Thyroid gland (tissue), 4 donors: ENCODE data around the gene ARMH3. TPM values are rescaled to one million over a fixed set of nuclear protein-coding genes. Genes with fewer than 3 reads are reported as not detected.

Experiments used
- DNase-seq, 2 donors: peaks; one replicate each; pipeline ENCODE4 v3.0.0-alpha.2; 2019
- H3K27ac ChIP-seq, 3 donors: fragments of 200-600 bp; sonication (generic); 1 replicate in 2 of 3; 2 replicates in 1 of 3; pipeline ENCODE4 v1.5.1; 2016 to 2019; ENCODE audit warnings: mild to moderate bottlenecking in 1 of 3, moderate library complexity in 1 of 3
- H3K27me3 ChIP-seq: fragments of 200-600 bp; sonication (generic); one replicate; pipeline ENCODE4 v1.5.1; 2019
- H3K36me3 ChIP-seq, 2 donors: fragments of 200-600 bp; sonication (generic); one replicate each; pipeline ENCODE4 v1.5.1; 2016 to 2019
- H3K4me1 ChIP-seq, 2 donors: fragments of 200-600 bp; sonication (generic); one replicate each; pipeline ENCODE4 v1.5.1; 2017 to 2019
- H3K4me3 ChIP-seq, 3 donors: fragments of 200-600 bp; sonication (generic); replicated peaks in 1 of 3; 1 replicate in 2 of 3; 2 replicates in 1 of 3; pipeline ENCODE4 v1.5.1; 2016; ENCODE audit warnings: mild to moderate bottlenecking in 1 of 3
- H3K9me3 ChIP-seq: fragments of 200-600 bp; sonication (generic); one replicate; pipeline ENCODE4 v1.5.1; 2017
- POLR2A ChIP-seq, 2 donors: fragments of 450-650 bp; IDR thresholded peaks; one replicate each; pipeline ENCODE4 v1.6.1; 2017; ENCODE audit warnings: antibody characterized with exemption in 2 of 2, mild to moderate bottlenecking in 2 of 2, moderate library complexity in 1 of 2
- WGBS, 2 donors: methylation state at CpG; one replicate each; pipeline ENCODE4 v1.1.5; 2017; 5-methylcytosine and 5-hydroxymethylcytosine counted together
- intact Hi-C: fragments of 100-400 bp; cut with DNase I; formaldehyde crosslinking; loops from one replicate; pipeline ENCODE4 v1.15.1; 2023
- total RNA-seq, 4 donors: library from RNA; depleted of rRNA; stranded (reverse); fragments of >200 nt; gene quantifications; one replicate each; pipeline ENCODE4 v1.2.3, GENCODE V29; 2016
- TF ChIP-seq, protein P1 (sequence below), 6 experiments: fragments of 200-600 bp in 3 of 6; fragments of 450-650 bp in 3 of 6; sonication (generic) in 3 of 6; IDR thresholded peaks; one replicate each; pipeline ENCODE4 v1.5.1; 2016 to 2019; ENCODE audit warnings: antibody characterized with exemption in 6 of 6, mild to moderate bottlenecking in 2 of 6, inconsistent platforms in 1 of 6, moderate library complexity in 1 of 6

The ARMH3 gene
- total RNA-seq, 4 donors from 2014 or later: 14.2 to 21.2 (median 18.3) TPM

DNA sequence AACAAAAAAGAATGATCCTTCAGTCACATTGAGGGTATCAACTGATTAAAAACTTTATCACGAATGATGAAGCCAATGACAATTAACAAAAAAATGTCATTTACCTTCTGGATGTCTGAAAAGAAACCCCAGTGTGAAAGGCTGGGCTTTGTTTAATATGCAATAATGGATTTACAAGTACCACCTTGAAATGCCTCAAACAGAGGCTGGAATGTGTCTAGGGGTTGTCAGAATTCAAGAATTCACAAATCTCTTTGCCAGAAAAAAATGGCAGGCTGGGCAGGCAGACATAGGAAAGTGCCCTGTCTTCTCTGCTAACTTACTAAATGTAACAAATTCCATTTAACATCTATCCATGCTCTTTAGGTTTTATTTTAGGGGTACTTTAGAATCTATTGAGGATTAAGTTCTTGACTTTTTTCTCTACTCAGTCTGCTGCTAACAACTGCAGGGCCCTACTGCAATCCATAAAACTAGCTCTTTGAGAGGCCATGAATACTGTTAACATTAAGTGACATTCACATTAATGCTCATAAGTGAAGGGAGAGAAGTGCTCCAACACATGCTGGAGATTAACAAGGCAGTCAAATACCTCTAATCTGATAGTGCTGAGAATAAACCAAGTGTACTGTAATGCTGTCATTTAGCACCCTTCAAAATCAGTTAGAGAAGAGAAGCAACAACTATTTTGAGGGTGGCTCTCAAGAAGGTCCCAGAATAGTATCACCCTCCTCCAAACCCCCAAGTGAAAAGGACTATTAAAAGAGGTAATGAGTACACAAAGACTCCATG is 169.3 kb downstream of the ARMH3 start:
- DNase-seq: no peak
- TF ChIP-seq, protein P1, sequence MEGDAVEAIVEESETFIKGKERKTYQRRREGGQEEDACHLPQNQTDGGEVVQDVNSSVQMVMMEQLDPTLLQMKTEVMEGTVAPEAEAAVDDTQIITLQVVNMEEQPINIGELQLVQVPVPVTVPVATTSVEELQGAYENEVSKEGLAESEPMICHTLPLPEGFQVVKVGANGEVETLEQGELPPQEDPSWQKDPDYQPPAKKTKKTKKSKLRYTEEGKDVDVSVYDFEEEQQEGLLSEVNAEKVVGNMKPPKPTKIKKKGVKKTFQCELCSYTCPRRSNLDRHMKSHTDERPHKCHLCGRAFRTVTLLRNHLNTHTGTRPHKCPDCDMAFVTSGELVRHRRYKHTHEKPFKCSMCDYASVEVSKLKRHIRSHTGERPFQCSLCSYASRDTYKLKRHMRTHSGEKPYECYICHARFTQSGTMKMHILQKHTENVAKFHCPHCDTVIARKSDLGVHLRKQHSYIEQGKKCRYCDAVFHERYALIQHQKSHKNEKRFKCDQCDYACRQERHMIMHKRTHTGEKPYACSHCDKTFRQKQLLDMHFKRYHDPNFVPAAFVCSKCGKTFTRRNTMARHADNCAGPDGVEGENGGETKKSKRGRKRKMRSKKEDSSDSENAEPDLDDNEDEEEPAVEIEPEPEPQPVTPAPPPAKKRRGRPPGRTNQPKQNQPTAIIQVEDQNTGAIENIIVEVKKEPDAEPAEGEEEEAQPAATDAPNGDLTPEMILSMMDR (IDR thresholded peaks at IDR 0.05): no peak
- TF ChIP-seq POLR2A (IDR thresholded peaks at IDR 0.05): no peak
- 89 to 91% methylated on average over 1 of the region's 1 CpG for WGBS, 2 donors
- intact Hi-C loops: no loop called here
- no peaks in the 10 kb centered on the region for H3K9me3 ChIP-seq
- peaks cover 3 to 5% of the 10 kb centered on the region in 2 donors for H3K4me1 ChIP-seq
- H3K27ac ChIP-seq: no peak overlapping the region
- no peak overlapping the region for H3K4me3 ChIP-seq
- no peaks in the 10 kb centered on the region for H3K27me3 ChIP-seq
- H3K36me3 ChIP-seq: no peaks in the 10 kb centered on the region

DNA sequence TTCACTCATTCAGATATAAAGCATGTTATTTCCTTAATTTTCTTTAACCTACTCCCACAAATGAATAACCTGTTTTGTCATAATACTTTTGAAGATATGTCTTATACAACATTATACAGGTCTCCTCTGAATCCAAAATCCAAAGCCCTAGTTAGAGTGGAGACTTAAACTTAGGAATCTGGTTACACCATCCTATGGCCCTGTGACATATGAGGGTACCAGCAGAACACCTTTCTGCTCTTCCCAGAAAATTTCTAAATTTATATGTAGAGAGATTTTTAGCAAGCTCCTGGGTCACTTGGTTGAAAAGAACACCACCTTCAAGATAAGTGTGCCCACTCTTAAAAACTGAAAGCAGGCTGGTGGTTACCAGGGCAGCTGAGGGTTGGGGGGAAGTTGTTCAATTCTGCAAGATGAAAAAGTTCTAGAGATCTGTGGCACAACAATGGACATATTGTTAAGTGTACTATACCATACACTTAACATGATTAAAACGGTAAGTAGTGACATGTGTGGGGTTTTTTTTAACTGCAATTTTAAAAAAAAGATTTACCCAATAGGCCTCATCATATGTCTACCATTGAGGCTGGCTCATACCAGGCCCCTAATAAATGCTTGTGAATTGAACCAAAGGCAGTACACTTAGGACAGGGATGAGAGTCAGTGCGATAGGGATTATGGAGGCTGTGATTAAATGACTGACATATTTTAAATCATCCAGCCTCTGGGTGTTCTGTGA is 174.8 kb downstream of the ARMH3 start:
- Histone ChIP-seq H3K36me3 (no peaks in the 10 kb centered on the region), H3K27ac (no peak overlapping the region), H3K4me3 (no peak overlapping the region), H3K9me3 (no peaks in the 10 kb centered on the region), H3K27me3 (no peaks in the 10 kb centered on the region), H3K4me1 (peaks cover 0 to 1% of the 10 kb centered on the region in 2 donors)
- TF ChIP-seq, protein P1 (IDR thresholded peaks at IDR 0.05): no peak
- TF ChIP-seq POLR2A (IDR thresholded peaks at IDR 0.05): no peak
- DNase-seq: no peak
- WGBS, 2 donors: 88 to 93% methylated on average over 2 of the region's 2 CpGs
- intact Hi-C loops: no loop called here

DNA sequence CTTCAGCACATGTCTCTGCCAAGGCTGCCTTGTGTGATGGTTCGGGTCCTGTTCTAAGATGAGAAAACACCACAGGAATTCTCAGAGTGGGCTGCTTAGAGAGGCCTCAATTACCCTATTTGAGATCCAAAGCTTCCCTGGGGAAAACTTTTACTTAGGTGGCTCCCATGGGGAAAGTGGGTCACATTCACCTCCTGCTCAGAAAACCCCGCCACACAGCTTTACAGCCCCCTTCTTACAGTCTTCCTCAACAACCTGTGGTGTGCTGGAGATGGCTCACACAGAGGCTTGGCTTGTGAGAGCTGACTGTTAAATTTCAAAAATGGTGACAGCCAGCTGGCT is 175.8 kb downstream of the ARMH3 start:
- Histone ChIP-seq H3K27me3 (no peaks in the 10 kb centered on the region), H3K4me1 (no peaks in the 10 kb centered on the region), H3K27ac (no peak overlapping the region), H3K4me3 (no peak overlapping the region), H3K36me3 (no peaks in the 10 kb centered on the region), H3K9me3 (no peaks in the 10 kb centered on the region)
- DNase-seq: no peak
- WGBS, 2 donors: 90 to 96% methylated on average over 2 of the region's 2 CpGs
- intact Hi-C loops: no loop called here
- TF ChIP-seq POLR2A (IDR thresholded peaks at IDR 0.05): no peak
- TF ChIP-seq, protein P1 (IDR thresholded peaks at IDR 0.05): no peak

DNA sequence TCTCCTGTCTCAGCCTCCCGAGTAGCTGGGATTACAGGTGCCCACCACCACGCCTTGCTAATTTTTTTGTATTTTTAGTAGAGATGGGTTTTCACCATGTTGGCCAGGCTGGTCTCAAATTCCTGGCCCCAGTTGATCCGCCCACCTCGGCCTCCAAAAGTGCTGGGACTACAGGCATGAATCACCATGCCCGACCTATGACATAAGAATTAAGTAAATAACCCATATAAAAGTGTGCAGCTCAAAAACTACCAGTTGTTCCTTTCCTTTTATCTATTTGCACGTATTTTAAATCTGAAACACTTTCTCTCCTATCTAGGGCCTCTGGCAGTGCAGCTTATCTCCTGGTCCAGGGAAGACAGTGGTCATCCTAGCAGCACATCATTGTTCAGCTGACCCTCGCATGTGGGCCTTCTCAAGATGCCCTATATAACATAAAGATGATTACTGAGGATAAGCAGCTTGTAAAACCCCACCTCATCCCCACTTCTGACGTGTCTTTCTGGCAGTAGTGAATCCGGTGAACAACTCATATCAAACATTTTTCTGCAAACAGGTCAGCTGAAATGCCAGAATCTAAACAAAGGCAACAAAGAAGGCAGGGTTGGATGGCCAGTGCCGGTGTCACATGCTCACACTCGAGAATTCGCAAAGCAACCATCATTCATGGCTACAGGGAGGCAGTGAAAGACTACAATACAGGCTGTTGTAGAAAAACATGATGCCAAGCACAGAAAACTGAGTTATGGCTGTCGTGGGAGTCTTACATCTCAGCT is 176.3 kb downstream of the ARMH3 start:
- intact Hi-C loops: no loop called here
- no peaks in the 10 kb centered on the region for H3K9me3 ChIP-seq
- H3K36me3 ChIP-seq: no peaks in the 10 kb centered on the region
- no peak overlapping the region for H3K27ac ChIP-seq
- no peak for DNase-seq
- H3K27me3 ChIP-seq: no peaks in the 10 kb centered on the region
- no peaks in the 10 kb centered on the region for H3K4me1 ChIP-seq
- WGBS, 2 donors: 93 to 97% methylated on average over 13 of the region's 13 CpGs
- H3K4me3 ChIP-seq: no peak overlapping the region
- TF ChIP-seq POLR2A (IDR thresholded peaks at IDR 0.05): no peak
- TF ChIP-seq, protein P1 (IDR thresholded peaks at IDR 0.05): no peak
